GM21390 (cell line): ENCODE measurements around the gene FGF8.

Source experiments
- ATAC-seq: cut with Tn5 transposase; IDR thresholded peaks from one replicate; pipeline ENCODE4 v1.9.1; 2021; ENCODE audit not compliant: unreplicated experiment

FGF8 gene

GRCh38 chr10:101782811-101783735 is 7.2 kb upstream of the FGF8 start, which contains the start of gene NPM3:
NPM3 (minus strand) TSS chr10:101783446; CDS start chr10:101783390, 56 bp downstream.
- ATAC-seq: peak; percentile 56

DNA sequence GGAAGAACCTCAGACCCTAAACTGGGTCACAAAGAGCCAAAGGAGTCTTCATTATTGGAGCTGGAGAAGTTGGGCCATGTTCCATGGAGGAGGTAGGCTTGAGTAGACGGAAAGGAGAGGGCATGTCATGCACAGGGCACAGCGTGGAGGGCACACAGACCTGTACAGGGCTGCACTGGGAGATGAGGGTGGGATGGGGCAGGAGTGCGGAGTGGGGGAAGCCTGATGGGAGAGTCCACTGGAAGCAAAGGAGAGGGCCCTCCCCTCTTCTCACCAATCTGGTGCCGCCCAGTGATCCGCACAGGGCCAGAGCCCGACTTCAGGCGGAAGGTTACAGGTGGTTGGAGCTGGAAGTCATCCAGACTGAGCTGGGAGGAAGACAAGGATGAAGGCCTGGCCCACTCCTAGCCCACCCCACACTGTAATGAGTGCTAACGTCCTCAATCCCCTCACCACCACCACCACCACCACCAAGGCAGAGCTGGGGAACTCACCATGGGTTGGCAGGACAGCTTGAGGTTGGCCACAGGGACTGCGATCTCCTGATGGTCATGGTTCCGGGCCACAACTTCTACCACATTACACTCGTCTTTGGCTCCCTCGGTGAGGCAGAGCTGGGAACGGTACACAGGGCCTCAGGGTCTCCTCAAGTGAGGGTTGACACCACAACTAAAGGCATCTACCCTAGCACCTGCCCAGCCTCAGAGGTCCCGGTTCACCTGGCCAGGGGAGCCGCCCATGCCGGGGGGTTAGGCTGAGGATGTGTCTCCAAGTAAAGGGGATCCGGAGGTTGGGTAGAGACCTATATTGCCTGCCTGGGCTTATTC is 6.3 kb upstream of the FGF8 start:
- no peak for ATAC-seq

DNA sequence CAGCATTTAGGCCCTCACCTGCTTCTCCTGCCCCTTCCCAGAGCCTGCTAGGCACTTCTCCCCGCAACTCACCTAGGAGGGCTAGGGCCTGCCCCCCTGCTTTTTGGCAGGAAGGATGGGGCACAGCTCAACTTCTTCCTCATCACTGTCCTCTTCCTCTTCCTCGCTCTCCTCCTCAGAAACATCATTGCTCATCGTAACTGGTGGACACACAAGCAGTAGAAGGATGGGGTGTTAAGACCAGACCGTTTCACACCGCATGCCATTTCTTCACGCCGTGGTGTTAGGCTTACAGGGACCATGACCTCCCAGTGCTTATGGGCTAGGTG is 5.7 kb upstream of the FGF8 start:
- ATAC-seq: no peak

GRCh38 chr10:101780818-101781654 is 5.1 kb upstream of the FGF8 start:
- no peak for ATAC-seq

DNA sequence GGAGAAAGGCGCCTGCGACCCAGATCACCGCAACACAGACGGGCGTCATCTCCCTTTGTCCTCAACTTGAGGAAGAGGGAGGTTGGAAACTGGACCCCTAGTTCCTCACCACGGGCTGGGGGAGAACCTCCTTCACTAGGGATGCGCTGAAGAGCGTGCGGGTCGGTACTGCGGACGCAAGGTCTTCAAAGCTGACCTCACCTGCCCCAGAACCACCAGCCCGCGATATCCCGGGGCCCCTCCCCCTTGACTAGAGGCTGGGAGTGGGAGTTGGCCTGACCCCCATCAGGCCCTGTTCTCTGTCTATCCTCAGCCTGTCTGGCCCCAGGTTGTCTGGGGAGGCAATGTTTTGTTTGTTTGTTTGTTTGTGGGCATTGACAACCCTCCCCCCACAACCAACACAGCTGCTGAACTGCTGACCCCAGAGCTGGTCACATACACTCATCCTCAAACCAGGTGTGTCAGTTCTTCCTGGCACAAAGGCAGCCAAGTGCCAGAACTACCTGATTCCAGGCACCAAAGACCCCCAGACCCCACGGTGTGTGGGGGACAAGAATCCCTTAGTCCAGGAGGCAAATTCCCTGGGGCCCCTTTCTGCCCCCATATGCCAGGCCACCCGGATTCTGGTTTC is 4.4 kb upstream of the FGF8 start:
- ATAC-seq: no peak

DNA sequence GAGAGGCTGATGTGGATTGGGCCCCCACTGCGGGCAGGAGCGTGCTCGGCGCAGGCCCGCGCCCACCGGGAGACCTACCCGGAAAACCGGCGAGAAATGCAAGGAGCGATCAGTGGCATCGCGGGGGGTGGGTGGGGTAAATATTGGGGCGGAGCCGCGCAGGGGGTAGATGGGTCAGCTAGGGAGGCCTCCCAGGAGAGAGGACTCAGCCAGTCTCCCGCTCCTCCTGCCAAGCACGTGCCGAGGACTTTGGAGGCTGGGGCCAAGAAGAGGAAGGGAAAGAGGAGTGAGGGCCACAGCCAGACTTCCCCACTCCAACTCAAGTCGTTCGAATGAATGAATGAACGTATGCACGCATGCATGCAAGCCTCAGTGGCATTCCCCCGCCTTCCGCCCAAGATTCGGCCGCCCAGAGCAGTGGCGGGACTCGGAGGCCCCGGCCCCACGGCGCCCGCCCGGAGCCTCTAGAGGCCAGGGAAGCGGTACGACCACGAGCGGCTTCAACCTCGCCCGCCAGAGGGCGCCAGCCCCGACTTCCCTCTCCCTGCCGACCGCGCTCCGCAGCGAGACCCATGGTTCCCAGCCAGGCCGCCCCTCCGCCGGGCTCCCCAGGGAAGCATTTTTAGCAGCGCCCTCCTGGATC is 3.8 kb upstream of the FGF8 start:
- ATAC-seq: no peak

DNA sequence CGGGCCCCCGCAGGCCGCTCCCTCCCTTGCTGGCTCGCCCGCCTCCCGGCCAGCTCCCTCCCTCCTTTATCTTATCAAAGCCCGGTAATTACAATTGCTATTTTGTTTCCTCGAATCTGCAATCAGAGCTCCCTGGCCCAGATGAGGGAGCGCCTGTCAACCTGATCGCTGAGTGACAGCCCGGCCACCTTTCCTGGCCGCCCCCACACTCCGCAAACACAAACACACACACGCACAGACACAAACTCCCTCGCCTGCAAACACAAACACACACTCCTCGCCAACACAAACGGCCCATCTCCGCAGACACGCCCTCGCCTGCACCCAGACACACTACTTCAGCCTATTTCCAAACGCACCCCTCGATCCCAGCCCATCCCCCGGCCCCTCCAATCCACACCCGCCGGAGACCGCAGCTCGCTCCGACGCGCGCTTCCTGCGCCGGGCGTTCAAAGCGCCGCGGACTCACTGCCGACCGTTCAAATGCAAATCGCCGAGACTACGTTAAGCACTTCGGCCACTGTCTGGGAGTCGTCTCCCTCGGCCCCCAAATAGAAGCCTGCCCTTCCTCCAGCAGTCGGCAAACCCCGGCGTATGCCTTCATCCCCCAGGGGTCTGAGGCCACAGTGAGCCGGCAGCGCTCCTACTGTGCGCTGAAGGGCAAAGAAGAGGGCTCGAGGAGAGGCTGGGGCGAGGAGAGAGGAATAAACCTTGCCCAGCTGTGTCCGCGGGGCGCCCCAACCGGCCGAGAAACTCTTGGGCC is 3.0 kb upstream of the FGF8 start:
- no peak for ATAC-seq

GRCh38 chr10:101778151-101778780 is 2.4 kb upstream of the FGF8 start:
- no peak for ATAC-seq

DNA sequence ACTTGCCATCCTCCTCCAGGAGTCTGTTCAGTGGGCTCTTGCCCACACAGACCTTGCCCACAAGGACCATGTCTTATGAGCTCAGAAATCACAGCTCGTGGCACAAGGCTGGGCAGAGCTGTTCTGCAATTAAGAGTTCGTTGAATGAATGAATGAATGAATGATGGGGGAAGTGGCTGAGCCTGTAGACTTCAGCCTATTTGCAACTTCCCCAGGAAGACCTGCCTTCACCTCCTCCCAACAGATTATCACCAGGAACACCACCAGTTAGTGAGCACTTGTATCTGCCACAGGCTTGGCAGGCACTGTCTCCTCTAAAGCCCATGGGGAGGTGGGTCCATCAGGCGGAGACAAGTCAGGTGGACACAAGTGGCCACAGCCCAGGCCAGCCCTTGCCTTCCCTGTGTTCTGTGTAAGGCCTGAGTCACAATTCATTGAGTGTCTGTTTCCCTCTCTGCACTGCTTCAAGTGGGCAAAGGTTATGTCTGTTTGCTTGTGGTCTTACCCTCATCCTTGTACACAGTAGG is 1.8 kb upstream of the FGF8 start:
- ATAC-seq: no peak

- ATAC-seq: no peak
These were observed 375 bp upstream of the FGF8 start for GRCh38 chr10:101776161-101776817.

- no peak for ATAC-seq
These were observed 1.2 kb downstream of the FGF8 start for GRCh38 chr10:101774589-101775272.

DNA sequence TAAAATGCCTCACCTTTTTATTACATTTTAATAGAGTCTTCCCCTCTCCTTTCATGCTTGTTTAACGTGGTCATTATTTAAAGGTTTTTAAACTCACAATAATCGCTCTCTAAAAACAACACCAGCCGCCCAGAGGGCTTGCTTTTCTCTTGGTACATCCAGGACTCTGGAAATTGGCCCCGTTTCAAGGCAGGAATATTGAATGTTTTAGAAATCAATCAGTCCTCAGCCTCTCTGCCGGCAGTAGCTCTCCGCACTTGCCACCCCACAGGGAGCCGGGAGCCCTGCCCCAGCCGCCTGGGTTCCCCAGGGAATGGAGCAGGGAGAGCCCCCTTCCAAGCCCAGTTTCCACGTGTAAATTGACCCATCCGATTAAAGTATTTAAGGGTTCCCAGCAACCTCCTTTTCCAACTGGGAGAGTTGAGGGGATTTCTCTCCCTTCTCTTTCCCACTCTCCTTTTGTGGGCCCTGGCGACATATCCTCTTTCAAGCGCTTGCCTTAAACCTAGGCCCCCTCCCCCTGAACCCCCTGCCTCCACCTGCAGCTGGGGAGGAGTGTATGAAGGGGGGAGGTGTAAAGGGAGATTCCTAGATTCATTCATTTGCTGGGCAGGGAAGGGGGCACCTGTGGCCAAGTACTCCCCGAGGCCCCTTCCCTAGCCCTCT is 1.9 kb downstream of the FGF8 start:
- no peak for ATAC-seq

DNA sequence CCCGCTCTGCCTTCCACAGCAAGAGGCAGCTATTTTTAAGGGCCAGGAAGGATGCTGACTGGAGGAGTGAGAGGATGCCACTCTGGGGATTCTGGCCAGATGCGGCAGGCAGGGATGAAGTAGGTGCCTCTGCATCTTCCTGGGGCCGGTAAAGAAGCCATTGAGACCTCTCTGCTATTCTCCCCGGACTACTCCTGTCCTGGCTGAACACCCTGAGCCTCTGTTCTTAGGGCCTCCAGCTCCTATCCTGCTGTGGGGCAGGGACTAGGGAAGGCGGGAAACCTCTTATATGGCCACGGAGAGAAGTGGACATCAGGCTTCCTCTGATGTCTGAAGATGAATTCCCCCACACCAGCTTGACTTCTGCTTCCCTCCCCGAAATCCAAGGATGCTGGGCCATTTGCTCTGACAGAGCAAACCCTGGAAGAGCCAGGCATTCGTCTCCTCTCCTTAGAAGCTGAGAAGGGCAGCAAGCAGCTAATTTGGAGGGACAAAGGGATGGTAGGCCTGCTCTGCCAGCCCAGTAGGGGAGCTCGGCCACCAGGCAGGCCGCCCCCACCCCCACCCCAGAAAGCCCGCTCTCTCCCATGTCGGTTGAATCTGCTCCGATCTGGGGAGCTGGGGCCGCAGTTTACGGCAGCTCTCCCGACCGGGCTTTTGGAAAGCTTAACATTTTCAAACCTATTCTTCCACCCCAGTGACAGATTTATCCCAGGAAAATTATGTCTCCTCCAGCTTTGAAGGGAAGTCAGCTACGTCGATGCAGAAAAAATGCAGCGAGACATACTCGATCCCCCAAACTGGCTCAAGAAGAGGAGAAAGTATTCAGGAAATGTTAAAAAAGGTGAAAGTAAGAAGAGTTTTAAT is 2.8 kb downstream of the FGF8 start:
- ATAC-seq: no peak

DNA sequence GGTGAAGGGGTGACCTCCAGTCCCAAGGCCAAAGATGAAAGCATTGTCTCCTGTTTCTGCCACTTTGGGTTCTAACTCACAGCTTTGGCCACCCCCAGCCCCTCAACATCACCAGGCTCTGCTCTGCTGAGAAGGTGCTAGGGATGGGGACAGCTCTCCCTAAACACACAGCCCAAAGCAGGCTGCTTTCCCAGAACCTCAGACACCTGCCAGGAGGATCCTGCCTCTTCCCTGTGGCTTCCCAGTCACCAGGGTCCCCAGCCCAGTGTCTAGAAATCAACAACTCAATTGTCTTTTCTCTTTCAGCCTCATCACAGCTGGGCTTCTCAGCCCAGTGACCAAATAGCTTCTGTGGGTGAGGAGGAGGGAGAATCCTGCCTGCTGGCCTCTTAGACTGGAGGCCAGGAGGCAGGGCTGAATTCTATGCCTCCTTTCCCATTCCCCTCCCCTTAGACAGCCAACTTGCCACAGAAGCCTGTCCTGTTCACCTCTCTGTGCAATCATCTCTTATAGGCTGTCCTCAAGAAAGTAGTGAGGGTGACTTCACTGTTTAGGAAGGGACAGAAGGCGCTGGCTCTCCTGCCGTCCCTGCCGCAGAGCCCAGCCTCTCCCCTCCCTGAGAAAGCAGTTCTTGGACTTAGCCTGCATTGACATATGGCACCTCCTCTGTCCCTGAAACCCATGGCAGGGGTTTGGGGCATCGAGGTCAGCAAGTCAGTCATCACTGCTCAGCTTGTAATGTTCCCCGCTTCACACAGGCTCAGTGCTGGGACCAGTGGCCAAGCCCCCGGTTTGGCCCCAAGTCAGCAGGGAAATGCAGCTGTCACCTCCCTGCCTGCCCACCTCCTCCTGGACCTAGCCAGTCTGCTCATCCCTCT is 3.7 kb downstream of the FGF8 start:
- no peak for ATAC-seq

DNA sequence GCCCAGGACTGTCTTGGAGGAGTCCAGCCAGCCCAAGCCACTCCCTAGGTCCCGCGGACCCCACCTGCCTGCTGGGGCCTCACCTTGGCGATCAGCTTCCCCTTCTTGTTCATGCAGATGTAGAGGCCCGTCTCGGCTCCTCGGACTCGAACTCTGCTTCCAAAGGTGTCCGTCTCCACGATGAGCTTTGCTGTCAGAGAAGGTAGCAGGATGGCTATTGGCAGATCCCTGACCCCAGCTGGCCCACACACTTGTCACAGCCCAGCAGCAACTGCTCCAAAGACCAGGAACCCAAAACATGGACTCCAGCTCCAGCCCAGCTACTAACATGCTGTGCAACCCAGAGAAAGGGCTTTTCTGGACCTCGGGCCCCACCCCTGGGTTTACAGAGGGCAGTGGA is 4.5 kb downstream of the FGF8 start:
- no peak for ATAC-seq
